ENCODE results near the gene LMO7. TPM values are rescaled to one million over a fixed set of nuclear protein-coding genes. Genes with fewer than 3 reads are reported as not detected.

LMO7 gene
- total RNA-seq, 1 experiment from 2014 or later: 123 TPM

GRCh38 chr13:75744127-75744526, 108.0 kb downstream of the LMO7 start:
- no peak overlapping the region for H3K4me3 ChIP-seq
- no peak for DNase-seq (ENCODE audit: low read depth in 1 of 2, low spot score in 2 of 2)
- no peak overlapping the region for H3K27ac ChIP-seq
- H3K36me3 ChIP-seq: peaks cover 23% of the 10 kb centered on the region
- H3K27me3 ChIP-seq (replicated peaks): no peaks in the 10 kb centered on the region
- H3K9me3 ChIP-seq (replicated peaks): no peaks in the 10 kb centered on the region
- peaks cover 6% of the 10 kb centered on the region for H3K4me1 ChIP-seq (replicated peaks)

- H3K9me3 ChIP-seq (replicated peaks): no peaks in the 10 kb centered on the region
- peaks cover 23% of the 10 kb centered on the region for H3K36me3 ChIP-seq
- no peaks in the 10 kb centered on the region for H3K27me3 ChIP-seq (replicated peaks)
- H3K4me3 ChIP-seq: no peak overlapping the region
- H3K27ac ChIP-seq: no peak overlapping the region
- DNase-seq (ENCODE audit: low read depth in 1 of 2, low spot score in 2 of 2): no peak
- H3K4me1 ChIP-seq (replicated peaks): peaks cover 7% of the 10 kb centered on the region
Observed at GRCh38 chr13:75745387-75745786, 109.3 kb downstream of the LMO7 start.

- no peak for DNase-seq (ENCODE audit: low read depth in 1 of 2, low spot score in 2 of 2)
- H3K36me3 ChIP-seq: peaks cover 6% of the 10 kb centered on the region; the same call in 1 of the 2 replicates
- H3K27ac ChIP-seq: no peak overlapping the region
- H3K27me3 ChIP-seq (replicated peaks): no peaks in the 10 kb centered on the region
- no peak overlapping the region for H3K4me3 ChIP-seq
- H3K9me3 ChIP-seq (replicated peaks): no peaks in the 10 kb centered on the region
- peaks cover 7% of the 10 kb centered on the region for H3K4me1 ChIP-seq (replicated peaks)
Observed at GRCh38 chr13:75748874-75749273, 112.7 kb downstream of the LMO7 start.

GRCh38 chr13:75749407-75749806, 113.3 kb downstream of the LMO7 start:
- no peak overlapping the region for H3K27ac ChIP-seq
- DNase-seq (ENCODE audit: low read depth in 1 of 2, low spot score in 2 of 2): no peak
- H3K4me3 ChIP-seq: no peak overlapping the region
- H3K4me1 ChIP-seq (replicated peaks): peaks cover 7% of the 10 kb centered on the region
- H3K36me3 ChIP-seq: peaks cover 5% of the 10 kb centered on the region; the same call in 1 of the 2 replicates
- no peaks in the 10 kb centered on the region for H3K9me3 ChIP-seq (replicated peaks)
- H3K27me3 ChIP-seq (replicated peaks): no peaks in the 10 kb centered on the region

GRCh38 chr13:75751350-75751749, 115.2 kb downstream of the LMO7 start:
- Histone ChIP-seq H3K36me3 (peaks cover 13% of the 10 kb centered on the region), H3K27ac (no peak overlapping the region), H3K27me3 (replicated peaks) (no peaks in the 10 kb centered on the region)

GRCh38 chr13:75752826-75753225, 116.7 kb downstream of the LMO7 start:
- Histone ChIP-seq H3K36me3 (peaks cover 18% of the 10 kb centered on the region), H3K4me3 (no peak overlapping the region), H3K9me3 (replicated peaks) (no peaks in the 10 kb centered on the region), H3K4me1 (replicated peaks) (peaks cover 7% of the 10 kb centered on the region), H3K27ac (no peak overlapping the region), H3K27me3 (replicated peaks) (no peaks in the 10 kb centered on the region)
- DNase-seq (ENCODE audit: low read depth in 1 of 2, low spot score in 2 of 2): no peak

More at GRCh38 chr13:75751350-75751749, 115.2 kb downstream of the LMO7 start:
- Histone ChIP-seq H3K4me3 (no peak overlapping the region), H3K4me1 (replicated peaks) (peaks cover 7% of the 10 kb centered on the region), H3K9me3 (replicated peaks) (no peaks in the 10 kb centered on the region)
- DNase-seq (ENCODE audit: low read depth in 1 of 2, low spot score in 2 of 2): no peak

GRCh38 chr13:75754936-75755335, 118.8 kb downstream of the LMO7 start:
- H3K27ac ChIP-seq: no peak overlapping the region
- H3K36me3 ChIP-seq: peaks cover 18% of the 10 kb centered on the region
- no peak overlapping the region for H3K4me3 ChIP-seq

GRCh38 chr13:75757336-75757735, 121.2 kb downstream of the LMO7 start:
- H3K27ac ChIP-seq: no peak overlapping the region

More at GRCh38 chr13:75754936-75755335, 118.8 kb downstream of the LMO7 start:
- DNase-seq (ENCODE audit: low read depth in 1 of 2, low spot score in 2 of 2): no peak
- H3K27me3 ChIP-seq (replicated peaks): no peaks in the 10 kb centered on the region
- no peaks in the 10 kb centered on the region for H3K9me3 ChIP-seq (replicated peaks)
- no peaks in the 10 kb centered on the region; the same call in 1 of the 2 replicates for H3K4me1 ChIP-seq (replicated peaks)

GRCh38 chr13:75759531-75759930, 123.4 kb downstream of the LMO7 start:
- no peaks in the 10 kb centered on the region for H3K9me3 ChIP-seq (replicated peaks)
- no peak overlapping the region for H3K27ac ChIP-seq
- no peak for DNase-seq (ENCODE audit: low read depth in 1 of 2, low spot score in 2 of 2)
- peaks cover 22% of the 10 kb centered on the region for H3K36me3 ChIP-seq
- H3K4me1 ChIP-seq (replicated peaks): peaks cover 18% of the 10 kb centered on the region
- H3K4me3 ChIP-seq: no peak overlapping the region
- H3K27me3 ChIP-seq (replicated peaks): no peaks in the 10 kb centered on the region

More at GRCh38 chr13:75757336-75757735, 121.2 kb downstream of the LMO7 start:
- Histone ChIP-seq H3K9me3 (replicated peaks) (no peaks in the 10 kb centered on the region), H3K27me3 (replicated peaks) (no peaks in the 10 kb centered on the region), H3K36me3 (peaks cover 22% of the 10 kb centered on the region), H3K4me3 (no peak overlapping the region), H3K4me1 (replicated peaks) (peaks cover 15% of the 10 kb centered on the region)
- DNase-seq (ENCODE audit: low read depth in 1 of 2, low spot score in 2 of 2): no peak

GRCh38 chr13:75760131-75761021, 124.2 kb downstream of the LMO7 start:
- Histone ChIP-seq H3K4me1 (replicated peaks) (peaks cover 18% of the 10 kb centered on the region), H3K27ac (no peak overlapping the region), H3K27me3 (replicated peaks) (no peaks in the 10 kb centered on the region), H3K36me3 (peaks cover 22% of the 10 kb centered on the region), H3K4me3 (no peak overlapping the region), H3K9me3 (replicated peaks) (no peaks in the 10 kb centered on the region)
- no peak for DNase-seq (ENCODE audit: low read depth in 1 of 2, low spot score in 2 of 2)

- no peak for DNase-seq (ENCODE audit: low read depth in 1 of 2, low spot score in 2 of 2)
- no peaks in the 10 kb centered on the region for H3K9me3 ChIP-seq (replicated peaks)
- H3K27me3 ChIP-seq (replicated peaks): no peaks in the 10 kb centered on the region
- no peak overlapping the region for H3K4me3 ChIP-seq
- peak overlapping the region; percentile 30 for H3K27ac ChIP-seq
- peaks cover 18% of the 10 kb centered on the region for H3K4me1 ChIP-seq (replicated peaks)
- peaks cover 14% of the 10 kb centered on the region; the same call in 1 of the 2 replicates for H3K36me3 ChIP-seq
Observed at GRCh38 chr13:75761369-75761768, 125.2 kb downstream of the LMO7 start.

- Histone ChIP-seq H3K4me1 (replicated peaks) (peaks cover 18% of the 10 kb centered on the region), H3K36me3 (peaks cover 10% of the 10 kb centered on the region; the same call in 1 of the 2 replicates), H3K27me3 (replicated peaks) (no peaks in the 10 kb centered on the region), H3K27ac (peak overlapping the region; percentile 30), H3K9me3 (replicated peaks) (no peaks in the 10 kb centered on the region), H3K4me3 (no peak overlapping the region)
- DNase-seq (ENCODE audit: low read depth in 1 of 2, low spot score in 2 of 2): no peak
Observed at GRCh38 chr13:75762076-75762937, 126.2 kb downstream of the LMO7 start.

- no peak for DNase-seq (ENCODE audit: low read depth in 1 of 2, low spot score in 2 of 2)
- H3K27me3 ChIP-seq (replicated peaks): no peaks in the 10 kb centered on the region
- H3K36me3 ChIP-seq: peaks cover 10% of the 10 kb centered on the region; the same call in 1 of the 2 replicates
- H3K27ac ChIP-seq: peak overlapping the region; percentile 30; the same call in 1 of the 2 replicates
- H3K4me3 ChIP-seq: no peak overlapping the region
- no peaks in the 10 kb centered on the region for H3K9me3 ChIP-seq (replicated peaks)
- H3K4me1 ChIP-seq (replicated peaks): peaks cover 18% of the 10 kb centered on the region
Observed at GRCh38 chr13:75762955-75763354, 126.8 kb downstream of the LMO7 start.

All from SJSA1 (cell line).